Gastroesophageal sphincter (tissue), 2 donors: ENCODE results near the gene UVRAG.

Source experiments
- EP300 ChIP-seq: sonication (generic); formaldehyde crosslinking; IDR thresholded peaks from one replicate; pipeline ENCODE4 v1.6.1; 2017; ENCODE audit warnings: antibody characterized with exemption, mild to moderate bottlenecking
- POLR2AphosphoS5 ChIP-seq: sonication (generic); formaldehyde crosslinking; IDR thresholded peaks from one replicate; pipeline ENCODE4 v1.6.1; 2017; ENCODE audit warnings: antibody characterized with exemption

DNA sequence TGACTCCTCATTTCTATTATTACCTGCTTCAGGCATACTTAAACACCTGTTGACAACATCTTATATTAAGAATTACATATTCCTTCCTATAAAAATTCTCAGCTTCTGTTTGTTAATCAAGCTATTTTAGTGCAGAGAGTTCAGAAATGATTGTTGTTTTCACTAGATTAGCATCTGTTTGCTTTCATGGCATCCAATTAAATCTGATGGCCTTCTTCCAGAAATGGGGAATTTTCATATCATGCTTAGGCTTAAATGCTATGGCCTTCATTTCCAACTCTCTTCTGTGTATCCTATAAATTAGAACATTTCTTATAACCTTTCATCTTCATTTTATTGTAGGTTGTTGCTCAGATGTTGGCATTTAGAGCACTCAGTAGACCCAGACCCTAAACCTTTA, 211.3 kb downstream of the UVRAG start:
- TF ChIP-seq POLR2AphosphoS5 = no peak
- no peak for TF ChIP-seq EP300
